GM19463 (cell line): ENCODE results near the gene HSPBP1.
"Not testable (repeated sequence)": the region's sequence is repeated elsewhere in the genome, so short reads cannot be mapped to it uniquely, and the experiment has no call there.

Experiments
- ATAC-seq: cut with Tn5 transposase; IDR thresholded peaks from one replicate; pipeline ENCODE4 v1.9.1; 2021; ENCODE audit warnings: mild to moderate bottlenecking, moderate library complexity; ENCODE audit not compliant: unreplicated experiment

Gene HSPBP1

DNA sequence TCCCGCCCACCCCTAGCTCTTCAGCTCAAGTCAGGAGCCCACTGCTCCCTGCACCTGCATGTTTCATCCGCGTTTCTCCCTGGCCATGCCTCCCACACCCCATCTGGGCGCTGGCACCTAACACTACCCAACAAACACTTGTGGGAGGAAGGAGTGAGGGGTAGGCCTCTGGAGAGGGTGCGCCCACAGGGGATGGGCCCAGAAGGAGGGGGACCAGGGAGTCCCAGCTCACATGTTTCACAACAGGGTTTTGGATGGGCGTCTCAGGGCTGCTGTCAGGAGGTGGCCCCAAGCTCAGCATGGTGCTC lies 39.2 kb downstream of the HSPBP1 start:
- ATAC-seq = no peak

DNA sequence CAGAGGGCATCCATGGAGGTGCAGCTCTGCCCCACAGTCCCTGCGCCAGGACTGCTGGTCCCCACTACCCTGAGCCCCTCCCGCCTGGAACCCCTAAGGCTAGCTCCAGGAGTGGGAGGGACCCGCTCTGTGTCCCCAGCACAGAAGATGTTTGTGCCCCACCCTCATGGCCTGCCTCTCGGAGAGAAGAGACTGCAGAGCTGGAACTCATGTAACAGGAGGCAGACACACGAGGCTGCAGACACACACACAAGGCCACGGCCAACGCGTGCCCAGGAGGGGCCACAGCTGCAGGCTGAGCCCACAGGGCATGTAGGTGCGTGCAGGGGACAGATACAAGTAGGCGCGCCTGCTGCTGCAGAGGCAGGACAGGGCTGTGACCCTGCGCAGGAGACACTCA lies 40.9 kb downstream of the HSPBP1 start:
- ATAC-seq = no peak

DNA sequence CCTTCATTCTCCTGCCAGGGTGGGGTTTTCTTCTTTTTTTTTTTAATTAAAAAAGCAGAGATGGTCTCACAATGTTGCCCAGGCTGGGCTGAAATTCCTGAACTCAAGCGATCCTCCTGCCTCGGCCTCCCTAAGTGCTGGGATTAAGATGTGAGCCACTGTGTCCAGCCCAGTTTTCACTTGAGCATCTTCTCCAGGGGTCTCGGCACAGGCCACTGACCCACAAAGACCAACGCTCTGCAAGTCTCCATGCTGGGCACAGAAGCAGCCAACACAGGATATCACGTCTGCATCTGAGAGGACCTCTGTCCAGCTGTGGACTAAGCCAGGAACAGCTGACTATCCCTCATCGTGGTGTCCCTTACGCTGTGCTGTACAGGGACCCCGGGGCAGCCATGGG lies 41.9 kb downstream of the HSPBP1 start:
- ATAC-seq = no peak

DNA sequence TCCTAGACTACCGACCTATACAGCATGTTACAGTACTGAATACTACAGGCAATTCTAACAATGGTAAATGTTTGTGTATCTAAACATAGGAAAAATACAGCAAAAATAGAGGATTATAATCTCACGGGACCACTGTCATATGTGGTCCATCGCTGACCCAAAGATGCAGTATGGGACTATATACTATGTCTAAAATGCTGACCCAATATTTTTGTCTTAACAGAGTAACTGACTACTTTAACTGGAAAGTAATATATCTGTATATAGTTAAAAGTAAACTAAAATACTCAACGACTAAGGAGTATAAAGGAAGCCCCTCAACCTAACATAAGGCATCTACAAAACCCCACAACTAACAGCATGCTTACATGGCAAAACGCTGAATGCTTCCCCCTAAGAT lies 46.9 kb downstream of the HSPBP1 start:
- ATAC-seq = no peak

DNA sequence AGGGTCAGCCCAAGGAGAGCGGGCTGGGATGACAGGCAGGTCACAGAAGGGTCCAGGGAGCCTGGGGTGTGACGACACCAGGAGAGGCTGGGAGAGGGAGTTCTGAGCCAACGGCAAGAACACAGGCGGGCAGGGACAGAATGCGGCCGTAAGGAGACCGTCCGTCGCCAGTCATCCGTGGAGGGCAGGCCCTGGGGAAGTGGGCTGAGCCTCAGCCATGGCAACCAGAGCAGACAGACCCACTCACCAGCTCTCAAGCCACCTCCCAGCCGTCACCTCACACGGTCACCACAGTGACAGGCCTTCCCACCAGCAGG lies 47.7 kb downstream of the HSPBP1 start:
- ATAC-seq = no peak

DNA sequence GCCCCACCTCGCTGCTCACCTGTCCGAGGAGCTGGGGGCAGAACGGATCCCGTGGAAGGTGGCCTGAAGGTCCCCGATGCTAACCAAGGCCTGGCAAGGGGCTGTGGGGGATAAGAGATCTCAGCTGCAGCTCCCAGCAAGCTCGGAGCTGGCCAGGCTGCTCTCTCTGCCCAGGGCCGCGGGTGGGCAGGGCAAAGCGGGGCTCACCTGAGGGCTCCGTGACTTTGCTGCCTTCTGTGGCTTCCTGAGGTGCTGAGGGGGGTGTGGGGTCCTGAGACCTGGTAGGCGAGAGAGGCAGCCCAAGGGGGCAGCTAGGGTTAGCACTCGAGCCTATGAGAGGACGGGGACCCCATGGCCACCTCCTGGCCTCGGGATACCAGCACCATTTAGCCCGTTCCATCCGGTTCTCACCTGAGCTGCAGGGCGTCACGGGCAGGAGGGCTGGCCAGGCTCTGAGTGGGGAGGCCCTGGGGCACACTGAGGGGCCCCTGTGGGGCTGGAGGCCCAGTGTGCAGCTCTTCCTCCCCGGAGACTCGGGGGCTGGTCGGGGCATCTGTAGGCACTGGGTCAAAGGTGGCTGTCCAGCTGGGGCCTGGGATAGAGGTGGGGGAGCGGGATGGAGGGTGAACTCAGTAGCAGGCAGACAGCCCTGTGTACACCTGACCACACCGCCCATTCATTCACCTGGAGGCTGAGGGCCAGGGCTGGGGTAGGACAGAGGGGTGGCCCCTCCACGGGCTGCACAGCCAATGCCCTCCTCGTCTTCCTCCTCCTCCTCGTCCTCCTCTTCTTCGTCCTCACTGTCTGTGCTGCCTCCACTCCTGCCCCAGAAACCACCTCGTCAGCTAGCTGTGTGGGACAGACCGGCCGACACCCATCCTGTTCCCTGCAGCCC lies 48.3 kb downstream of the HSPBP1 start:
- no peak for ATAC-seq

DNA sequence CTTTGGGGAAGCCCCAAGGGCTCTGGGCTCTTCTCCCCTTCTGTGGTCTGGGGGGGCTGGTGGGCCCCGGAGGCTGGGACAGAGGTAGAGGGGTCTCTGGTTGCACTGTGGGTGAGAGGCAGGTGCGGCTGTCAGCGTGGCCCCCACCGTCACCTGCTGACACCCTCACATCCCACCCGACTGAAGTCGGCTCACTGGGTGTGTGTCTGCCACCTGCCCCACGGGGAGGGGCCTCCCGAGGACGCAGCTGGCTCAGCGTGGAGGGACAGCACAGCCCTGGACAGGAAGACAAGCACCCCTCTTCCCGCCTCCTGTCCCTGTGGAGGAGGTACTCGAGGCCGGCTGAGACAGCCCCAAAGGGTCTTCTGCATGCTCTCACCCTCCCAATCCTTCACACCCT lies 49.1 kb downstream of the HSPBP1 start:
- ATAC-seq = no peak

DNA sequence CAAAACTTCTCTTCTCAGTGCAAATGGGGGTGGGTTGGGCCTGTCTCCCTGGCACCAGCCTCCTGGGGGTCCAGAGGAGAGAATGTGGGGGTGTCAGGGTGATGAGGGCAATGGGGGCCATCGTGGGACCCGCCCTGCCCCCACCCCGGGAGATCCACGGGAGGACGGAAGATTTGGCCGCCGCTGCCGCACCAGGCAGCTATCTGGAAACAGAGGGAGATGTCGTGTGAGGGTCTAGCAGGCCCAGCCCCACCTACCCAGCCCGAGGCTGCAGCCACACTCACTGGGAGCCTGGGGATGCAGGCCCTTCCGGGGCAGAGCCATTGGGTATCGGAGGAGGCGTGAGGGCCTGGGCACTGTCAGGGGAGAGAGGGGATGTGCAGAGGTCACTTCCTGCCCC lies 49.6 kb downstream of the HSPBP1 start:
- no peak for ATAC-seq

DNA sequence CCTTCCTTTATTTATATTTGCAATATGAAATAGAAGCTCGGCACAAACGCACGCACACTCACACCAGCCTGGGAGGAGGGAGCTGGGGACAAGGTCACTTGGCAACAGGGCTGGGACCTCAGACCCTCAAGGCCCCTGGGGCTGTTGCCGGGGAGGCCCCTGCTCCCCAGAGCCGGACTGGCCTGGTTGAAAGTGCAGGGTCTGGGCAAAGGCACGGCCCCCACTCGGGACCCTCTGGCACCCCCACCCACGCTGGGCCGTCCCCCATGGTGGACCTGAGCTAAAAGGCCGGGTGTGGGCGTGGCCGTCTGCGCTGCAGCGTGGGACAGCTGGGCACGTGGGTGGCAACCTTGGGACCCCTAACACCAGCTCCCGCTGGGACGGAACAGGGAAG lies 50.1 kb downstream of the HSPBP1 start:
- no peak for ATAC-seq

DNA sequence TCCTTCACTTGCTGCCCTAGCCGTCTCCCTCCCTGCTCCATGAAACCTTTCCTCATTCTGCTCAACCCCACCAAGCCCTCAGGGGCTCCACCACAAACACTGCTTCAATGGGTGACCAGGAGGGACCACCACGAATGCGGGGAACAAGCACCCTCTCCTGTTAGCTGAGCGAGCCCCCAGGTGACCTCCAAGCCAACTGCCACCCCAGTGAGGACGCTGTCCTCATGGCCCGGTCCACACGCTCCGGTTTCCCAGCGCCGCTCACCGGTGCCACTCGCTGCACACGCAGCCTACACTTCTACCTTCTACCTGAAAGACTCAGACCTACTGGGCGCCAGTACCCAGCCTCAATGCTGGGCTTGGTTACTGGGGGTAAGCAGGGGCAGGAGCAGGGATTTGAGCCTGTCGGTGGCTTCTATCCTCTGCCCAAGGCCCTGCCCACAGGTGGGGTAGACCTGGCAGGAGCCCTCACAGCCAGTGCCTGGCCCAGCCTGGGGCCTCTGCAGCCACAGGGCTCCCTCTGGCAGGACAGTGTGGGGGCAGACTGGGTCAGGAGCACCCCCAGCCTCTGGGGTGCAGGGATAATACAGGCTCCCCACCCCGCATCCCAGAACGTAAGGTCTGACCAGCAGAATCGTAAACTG lies 50.6 kb downstream of the HSPBP1 start:
- ATAC-seq = no peak

DNA sequence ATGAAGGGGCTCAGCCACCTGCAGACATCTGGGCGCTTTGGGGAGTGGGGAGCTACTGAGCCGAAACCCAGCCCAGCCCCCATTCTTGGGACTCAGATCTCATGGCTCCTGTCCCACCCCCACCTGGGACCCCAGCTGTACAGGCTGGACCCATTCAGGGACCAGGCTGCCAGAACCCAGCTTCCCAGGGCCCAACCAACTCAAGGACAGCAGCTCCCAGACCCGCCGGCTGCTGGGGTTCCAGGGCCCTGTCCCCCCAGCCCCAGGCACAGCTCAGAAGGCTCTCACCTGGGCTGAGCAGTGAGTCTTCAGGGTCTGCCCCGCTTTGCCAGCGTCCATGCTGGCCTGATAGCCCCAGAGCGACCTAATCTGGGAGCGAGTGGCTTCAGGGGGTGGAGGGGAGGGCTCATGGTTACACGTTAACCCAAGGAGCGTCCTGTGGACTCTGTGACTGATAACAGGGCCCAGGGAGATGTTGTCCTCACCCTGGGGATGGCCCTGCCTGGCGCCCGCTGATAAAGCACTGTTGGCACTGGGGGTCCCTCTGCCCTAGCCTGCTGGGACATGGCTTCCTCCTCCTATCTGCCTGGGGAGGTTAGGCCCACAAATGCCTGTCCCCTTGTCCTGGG lies 51.4 kb downstream of the HSPBP1 start, which contains the start of gene TMEM86B:
Gene TMEM86B, minus strand, starts transcription at position 361 of the 629 bp plus-strand sequence. Its CDS starts 22 bp downstream, at position 339.
- no peak for ATAC-seq

DNA sequence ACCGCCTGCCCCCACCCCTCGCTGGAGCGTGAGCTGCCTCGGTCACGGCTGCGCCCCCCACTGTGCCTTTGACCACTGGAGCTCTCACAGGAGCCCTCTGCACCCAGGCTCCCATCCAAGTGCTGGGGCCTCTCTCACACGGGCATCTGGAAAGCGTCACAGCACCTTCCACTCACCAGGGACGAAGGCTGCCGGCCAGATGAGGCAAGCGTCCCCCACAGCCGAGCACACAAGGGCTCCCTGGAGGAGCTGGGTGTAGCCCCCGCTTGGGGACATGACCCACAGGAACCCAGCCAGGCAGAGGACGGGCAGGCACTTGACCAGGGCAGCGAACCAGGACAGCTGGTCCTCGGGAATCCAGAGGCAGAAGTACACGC lies 51.9 kb downstream of the HSPBP1 start:
- ATAC-seq = no peak

DNA sequence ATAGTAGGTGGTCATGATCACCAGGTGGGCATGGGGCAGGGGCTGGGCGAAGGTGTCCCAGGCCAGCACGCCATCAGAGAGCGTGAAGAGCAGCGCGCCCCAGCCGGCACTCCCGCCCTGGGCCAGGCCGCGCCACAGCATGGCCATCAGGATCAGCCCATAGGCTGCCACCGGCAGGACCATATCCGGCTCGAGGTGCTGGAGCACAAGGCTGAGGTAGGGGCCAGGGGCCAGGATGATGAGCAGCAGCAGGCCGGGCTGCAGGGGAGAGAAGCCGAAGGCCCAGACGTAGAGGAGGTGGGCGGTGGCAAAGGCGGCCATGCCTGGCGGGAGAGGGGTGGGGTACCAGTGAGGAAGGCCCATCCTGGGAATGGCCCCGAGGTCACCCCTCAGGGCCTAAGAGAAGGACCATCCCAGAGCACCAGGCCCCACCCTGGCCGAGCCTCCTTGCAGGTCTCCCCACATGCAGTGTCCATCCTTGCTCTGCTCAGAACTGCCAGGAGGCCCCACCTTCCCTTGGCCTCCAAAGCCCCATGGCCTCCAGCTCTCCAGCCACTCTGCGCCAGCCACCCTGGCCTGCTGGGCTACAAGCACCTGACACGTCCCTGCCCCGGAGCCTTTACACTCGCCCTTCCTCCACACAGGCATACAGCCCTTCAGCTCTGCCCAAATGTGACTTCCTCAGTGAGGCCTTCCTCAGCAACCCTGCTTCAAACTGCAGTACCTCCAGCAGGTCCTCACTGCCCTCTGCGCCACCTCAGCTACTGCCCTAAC lies 52.5 kb downstream of the HSPBP1 start:
- no peak for ATAC-seq

DNA sequence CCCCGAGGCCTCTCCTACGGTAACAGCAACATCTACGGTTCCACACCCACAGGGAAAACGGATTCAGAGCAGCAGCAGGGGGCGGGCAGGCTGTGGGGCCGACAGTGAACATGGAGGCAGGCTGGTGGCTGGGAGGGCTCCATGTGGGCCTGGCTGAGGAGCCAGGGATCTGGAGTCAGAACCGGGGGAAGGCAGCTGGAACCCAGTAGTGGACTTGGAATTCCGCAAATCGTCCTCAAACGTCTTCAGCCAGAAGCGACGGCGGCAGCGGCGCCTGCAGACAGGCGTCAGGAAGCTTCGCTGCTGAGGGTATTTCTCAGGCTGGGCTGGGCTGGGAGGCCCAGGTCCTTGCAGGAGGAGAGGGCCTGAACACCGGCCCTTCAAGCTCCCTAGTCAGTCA lies 53.1 kb downstream of the HSPBP1 start:
- ATAC-seq = no peak

DNA sequence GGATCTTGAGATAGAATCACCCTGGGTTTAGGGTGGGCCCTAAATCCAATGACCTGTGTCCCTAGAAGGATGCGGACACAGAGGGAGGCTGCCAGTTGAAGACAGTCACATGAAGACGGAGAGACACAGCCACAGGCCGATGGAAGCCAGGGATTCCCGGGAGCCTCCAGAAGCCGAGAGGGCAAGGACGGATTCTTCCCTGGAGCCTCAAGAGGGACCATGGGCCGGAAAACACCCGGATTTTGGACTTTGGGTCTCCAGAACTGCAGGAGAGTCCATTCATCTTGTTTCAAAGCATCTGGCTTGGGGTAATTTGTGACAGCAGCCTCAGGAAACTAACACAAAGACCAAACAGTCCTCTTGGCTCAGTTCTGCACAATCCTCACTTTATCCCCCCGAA lies 53.6 kb downstream of the HSPBP1 start:
- ATAC-seq = no peak

DNA sequence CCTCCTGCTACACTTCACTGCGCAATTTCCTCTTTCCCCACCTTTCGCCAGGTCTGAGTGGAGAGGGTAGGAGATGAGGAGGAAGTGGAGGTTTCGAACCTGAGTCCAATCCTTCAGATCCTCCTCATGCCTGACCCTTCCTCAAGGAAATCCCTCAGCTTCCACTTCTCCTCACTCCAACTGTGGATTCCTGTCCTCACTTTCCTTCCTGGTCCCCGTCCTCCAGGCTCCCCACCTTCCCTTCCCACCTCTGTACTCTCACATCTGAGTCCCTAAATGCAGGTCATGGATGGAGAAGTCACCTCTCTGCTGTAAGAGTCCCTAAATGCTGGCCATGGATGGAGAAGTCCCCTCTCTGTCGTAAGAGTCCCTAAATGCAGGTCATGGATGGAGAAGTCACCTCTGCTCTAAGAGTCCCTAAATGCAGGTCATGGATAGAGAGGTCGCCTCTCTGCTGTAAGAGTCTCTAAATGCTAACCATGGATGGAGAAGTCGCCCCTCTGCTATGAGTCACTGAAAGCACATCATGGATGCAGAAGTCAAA lies 54.4 kb downstream of the HSPBP1 start:
- no peak for ATAC-seq

DNA sequence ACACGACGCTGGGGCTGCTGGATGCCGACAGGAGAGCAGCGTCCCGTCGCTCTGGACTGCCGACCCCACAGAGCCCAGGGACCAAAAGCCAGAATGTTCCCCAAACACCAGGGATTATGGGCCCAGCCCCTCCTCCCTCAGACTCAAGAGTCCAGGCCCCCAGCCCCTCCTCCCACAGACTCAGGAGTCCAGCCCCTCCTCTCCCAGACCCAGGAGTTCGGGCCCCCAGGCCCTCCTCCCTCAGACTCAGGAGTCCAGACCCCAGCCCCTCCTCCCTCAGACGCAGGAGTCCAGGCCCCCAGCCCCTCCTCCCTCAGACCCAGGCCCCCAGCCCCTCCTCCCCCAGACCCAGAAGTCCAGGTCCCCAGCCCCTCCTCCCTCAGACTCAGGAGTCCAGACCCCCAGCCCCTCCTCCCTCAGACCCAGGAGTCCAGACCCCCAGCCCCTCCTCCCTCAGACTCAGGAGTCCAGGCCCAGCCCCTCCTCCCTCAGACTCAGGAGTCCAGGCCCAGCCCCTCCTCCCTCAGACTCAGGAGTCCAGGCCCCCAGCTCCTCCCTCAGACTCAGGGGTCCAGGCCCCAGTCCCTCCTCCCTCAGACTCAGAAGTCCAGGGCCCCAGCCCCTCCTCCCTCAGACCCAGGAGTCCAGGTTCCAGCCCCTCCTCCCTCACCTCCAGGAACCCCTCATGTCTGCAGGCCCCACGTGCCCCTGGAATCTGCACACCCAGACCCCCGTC lies 55.1 kb downstream of the HSPBP1 start:
- not testable (repeated sequence) for ATAC-seq

DNA sequence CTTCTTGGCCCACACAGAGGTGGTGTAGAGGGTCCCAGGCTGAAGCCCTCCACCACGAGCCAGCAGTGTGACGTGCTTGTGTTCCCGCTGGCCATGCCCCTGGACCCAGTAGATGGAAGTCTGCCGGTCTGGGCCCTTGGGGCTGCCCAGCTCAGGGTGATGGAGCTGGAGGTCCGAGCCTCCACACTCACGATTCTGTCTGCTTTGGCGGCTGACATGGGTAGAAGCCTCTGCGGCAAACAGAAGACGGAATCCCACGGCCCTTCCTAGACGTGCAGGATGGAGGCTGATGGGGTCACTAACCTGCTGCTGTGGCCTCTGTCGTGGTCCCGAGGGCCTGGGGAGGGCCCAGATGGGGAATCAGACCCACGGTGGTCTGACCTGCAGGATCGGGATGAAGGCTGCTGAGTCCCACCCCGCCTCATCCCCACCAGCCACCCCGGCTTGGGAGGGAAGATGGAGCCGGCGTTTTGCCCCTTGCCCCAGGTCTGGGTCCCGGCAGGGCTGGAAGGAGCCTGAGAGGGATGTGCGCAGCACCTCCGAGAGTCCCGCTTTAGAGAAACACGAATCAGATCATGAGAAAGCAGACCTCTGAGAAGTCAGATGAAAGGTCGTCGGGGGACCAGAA lies 55.8 kb downstream of the HSPBP1 start:
- no peak for ATAC-seq

DNA sequence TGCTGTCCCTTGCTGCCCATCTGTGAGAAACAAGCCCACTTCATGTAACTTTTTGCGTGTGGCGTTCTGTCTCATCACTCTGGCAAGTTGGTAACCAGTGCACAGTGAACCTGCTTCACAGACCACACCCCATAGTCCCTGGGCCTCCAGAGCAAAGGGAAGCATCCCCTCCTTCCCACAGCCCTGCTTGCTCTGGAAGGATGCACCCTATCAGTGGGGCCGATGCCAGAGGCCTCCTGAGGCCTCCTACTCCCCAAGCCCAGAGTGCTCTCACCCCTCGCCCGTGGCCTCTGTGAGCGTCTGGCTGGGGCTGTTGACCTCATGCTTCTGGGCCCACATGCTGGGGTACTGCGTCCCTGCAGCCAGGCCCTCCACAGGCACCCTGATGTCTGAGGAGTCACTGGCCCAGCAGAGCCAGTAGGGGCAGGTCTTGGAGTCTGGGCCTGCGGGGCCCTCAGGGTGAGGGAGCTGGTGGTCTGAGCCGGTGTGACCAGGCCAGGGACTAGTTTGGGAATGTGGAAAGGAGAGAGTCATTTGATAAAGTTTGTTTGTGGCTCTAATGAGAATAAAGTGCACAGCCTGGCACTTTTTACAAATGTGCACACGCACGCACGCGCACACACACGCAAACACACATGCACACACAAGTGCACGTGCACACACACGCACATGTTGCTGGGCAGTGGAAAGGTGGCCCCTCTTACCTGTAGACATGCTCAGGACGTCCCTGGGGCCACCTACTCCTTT lies 56.4 kb downstream of the HSPBP1 start:
- ATAC-seq = no peak
